GM12878 (cell line): ENCODE data around the gene F7. TPM values are rescaled to one million over a fixed set of nuclear protein-coding genes. Genes with fewer than 3 reads are reported as not detected.

ENCODE experiments used
- BHLHE40 ChIP-seq, 2 experiments: fragments of 450-650 bp in 1 of 2; IDR thresholded peaks; 2 replicates each; pipeline ENCODE4 v1.6.1; 2011 to 2017; ENCODE audit warnings: low read depth in 2 of 2, borderline replicate concordance in 1 of 2, improper control_type of control experiment in 1 of 2, low read length in 1 of 2, mild to moderate bottlenecking in 1 of 2
- CBX5 ChIP-seq: sonication (generic); IDR thresholded peaks from 2 replicates; pipeline ENCODE4 v1.6.1; 2016; ENCODE audit warnings: low read depth, moderate library complexity, mild to moderate bottlenecking, inconsistent platforms
- MEF2B ChIP-seq: fragments of 450-650 bp; IDR thresholded peaks from 2 replicates; pipeline ENCODE4 v1.6.1; 2018; ENCODE audit warnings: mild to moderate bottlenecking, moderate library complexity; ENCODE audit not compliant: partially characterized antibody, poor library complexity, severe bottlenecking
- SMC3 ChIP-seq: IDR thresholded peaks from 2 replicates; pipeline ENCODE4 v1.6.1; 2011; ENCODE audit warnings: low read length, improper control_type of control experiment, borderline replicate concordance
- YBX1 ChIP-seq: fragments of 450-650 bp; IDR thresholded peaks from 2 replicates; pipeline ENCODE4 v1.6.1; 2016; ENCODE audit warnings: antibody characterized with exemption
- ZNF622 ChIP-seq: fragments of 450-650 bp; IDR thresholded peaks from 2 replicates; pipeline ENCODE4 v1.6.1; 2017; ENCODE audit warnings: mild to moderate bottlenecking, inconsistent platforms
- polyA plus RNA-seq, 11 experiments: library from polyadenylated mRNA; depleted of rRNA in 4 of 11; unstranded in 6 of 11; stranded (reverse) in 5 of 11; fragments of >200 nt; fragmentation: Nextera tagmentation in 4 of 11; fragmentation: Illumina TruSeq in 1 of 11; extraction: Ambion mirVana in 4 of 11; extraction: Trizol in 1 of 11; gene quantifications; 1 replicate in 1 of 11; 2 replicates in 10 of 11; pipeline versions ENCODE4 v1.2.1 to v1.2.3, GENCODE V29; 2011 to 2016; ENCODE audit warnings: inconsistent platforms in 2 of 11, missing spikeins in 2 of 11, low read depth in 1 of 11
- total RNA-seq, 4 experiments: library from RNA; depleted of rRNA in 3 of 4; stranded (reverse); fragments of >200 nt in 3 of 4; fragmentation: Illumina TruSeq in 1 of 4; extraction: Trizol in 1 of 4; gene quantifications; 2 replicates each; pipeline versions ENCODE4 v1.2.1 to v1.2.3, GENCODE V29; 2013 to 2021
- TF ChIP-seq, protein P1 (sequence below): fragments of 450-650 bp; IDR thresholded peaks from 2 replicates; pipeline ENCODE4 v1.6.1; 2016; ENCODE audit warnings: mild to moderate bottlenecking
- TF ChIP-seq, protein P2 (sequence below): fragments of 450-650 bp; IDR thresholded peaks from 2 replicates; pipeline ENCODE4 v1.6.1; 2016; ENCODE audit warnings: mild to moderate bottlenecking
- TF ChIP-seq, protein P3 (sequence below): fragments of 150-350 bp; IDR thresholded peaks from 2 replicates; pipeline ENCODE4 v1.6.1; 2014; ENCODE audit warnings: mild to moderate bottlenecking, low read depth, low read length
- TF ChIP-seq, protein P4 (sequence below): fragments of 450-650 bp; conservative IDR thresholded peaks from 2 replicates; pipeline ENCODE4 v1.6.1; 2017; ENCODE audit warnings: mild to moderate bottlenecking, moderate library complexity

The F7 gene
- total and polyA plus RNA-seq, 10 of the 15 experiments (the other 5 are each of a cell fraction or from before 2014, with no cell fraction given) = not detected

DNA sequence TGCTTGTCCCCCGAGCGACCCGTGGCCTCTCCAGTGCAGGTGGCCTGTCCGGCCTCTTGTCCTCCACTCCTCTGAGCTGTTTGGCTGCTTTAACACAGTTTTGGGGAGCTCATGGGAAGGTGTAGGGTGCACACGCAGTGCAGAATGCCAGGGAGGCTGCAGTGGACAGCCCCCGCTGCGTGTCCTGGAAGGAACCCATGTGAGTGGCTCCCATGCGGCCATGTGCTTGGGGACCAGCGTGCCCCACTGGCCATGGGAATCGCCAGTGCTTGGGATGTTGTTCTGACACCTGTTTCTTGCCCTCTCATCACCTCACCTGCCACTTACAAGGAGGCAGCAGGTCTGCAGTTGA, 22.6 kb upstream of the F7 start (continued):
- TF ChIP-seq BHLHE40 (IDR thresholded peaks at IDR 0.05; ENCODE audit: borderline replicate concordance in 1 of 2, low read depth in 2 of 2, low read length in 1 of 2) (no peak), ZNF622 (no peak), CBX5 (no peak), SMC3 (no peak), MEF2B (no peak), YBX1 (no peak)
- TF ChIP-seq, protein P1, sequence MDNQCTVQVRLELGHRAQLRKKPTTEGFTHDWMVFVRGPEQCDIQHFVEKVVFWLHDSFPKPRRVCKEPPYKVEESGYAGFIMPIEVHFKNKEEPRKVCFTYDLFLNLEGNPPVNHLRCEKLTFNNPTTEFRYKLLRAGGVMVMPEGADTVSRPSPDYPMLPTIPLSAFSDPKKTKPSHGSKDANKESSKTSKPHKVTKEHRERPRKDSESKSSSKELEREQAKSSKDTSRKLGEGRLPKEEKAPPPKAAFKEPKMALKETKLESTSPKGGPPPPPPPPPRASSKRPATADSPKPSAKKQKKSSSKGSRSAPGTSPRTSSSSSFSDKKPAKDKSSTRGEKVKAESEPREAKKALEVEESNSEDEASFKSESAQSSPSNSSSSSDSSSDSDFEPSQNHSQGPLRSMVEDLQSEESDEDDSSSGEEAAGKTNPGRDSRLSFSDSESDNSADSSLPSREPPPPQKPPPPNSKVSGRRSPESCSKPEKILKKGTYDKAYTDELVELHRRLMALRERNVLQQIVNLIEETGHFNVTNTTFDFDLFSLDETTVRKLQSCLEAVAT = no peak
- TF ChIP-seq, protein P2, sequence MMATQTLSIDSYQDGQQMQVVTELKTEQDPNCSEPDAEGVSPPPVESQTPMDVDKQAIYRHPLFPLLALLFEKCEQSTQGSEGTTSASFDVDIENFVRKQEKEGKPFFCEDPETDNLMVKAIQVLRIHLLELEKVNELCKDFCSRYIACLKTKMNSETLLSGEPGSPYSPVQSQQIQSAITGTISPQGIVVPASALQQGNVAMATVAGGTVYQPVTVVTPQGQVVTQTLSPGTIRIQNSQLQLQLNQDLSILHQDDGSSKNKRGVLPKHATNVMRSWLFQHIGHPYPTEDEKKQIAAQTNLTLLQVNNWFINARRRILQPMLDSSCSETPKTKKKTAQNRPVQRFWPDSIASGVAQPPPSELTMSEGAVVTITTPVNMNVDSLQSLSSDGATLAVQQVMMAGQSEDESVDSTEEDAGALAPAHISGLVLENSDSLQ = no peak
- TF ChIP-seq, protein P3, sequence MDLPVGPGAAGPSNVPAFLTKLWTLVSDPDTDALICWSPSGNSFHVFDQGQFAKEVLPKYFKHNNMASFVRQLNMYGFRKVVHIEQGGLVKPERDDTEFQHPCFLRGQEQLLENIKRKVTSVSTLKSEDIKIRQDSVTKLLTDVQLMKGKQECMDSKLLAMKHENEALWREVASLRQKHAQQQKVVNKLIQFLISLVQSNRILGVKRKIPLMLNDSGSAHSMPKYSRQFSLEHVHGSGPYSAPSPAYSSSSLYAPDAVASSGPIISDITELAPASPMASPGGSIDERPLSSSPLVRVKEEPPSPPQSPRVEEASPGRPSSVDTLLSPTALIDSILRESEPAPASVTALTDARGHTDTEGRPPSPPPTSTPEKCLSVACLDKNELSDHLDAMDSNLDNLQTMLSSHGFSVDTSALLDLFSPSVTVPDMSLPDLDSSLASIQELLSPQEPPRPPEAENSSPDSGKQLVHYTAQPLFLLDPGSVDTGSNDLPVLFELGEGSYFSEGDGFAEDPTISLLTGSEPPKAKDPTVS = no peak
- TF ChIP-seq, protein P4, sequence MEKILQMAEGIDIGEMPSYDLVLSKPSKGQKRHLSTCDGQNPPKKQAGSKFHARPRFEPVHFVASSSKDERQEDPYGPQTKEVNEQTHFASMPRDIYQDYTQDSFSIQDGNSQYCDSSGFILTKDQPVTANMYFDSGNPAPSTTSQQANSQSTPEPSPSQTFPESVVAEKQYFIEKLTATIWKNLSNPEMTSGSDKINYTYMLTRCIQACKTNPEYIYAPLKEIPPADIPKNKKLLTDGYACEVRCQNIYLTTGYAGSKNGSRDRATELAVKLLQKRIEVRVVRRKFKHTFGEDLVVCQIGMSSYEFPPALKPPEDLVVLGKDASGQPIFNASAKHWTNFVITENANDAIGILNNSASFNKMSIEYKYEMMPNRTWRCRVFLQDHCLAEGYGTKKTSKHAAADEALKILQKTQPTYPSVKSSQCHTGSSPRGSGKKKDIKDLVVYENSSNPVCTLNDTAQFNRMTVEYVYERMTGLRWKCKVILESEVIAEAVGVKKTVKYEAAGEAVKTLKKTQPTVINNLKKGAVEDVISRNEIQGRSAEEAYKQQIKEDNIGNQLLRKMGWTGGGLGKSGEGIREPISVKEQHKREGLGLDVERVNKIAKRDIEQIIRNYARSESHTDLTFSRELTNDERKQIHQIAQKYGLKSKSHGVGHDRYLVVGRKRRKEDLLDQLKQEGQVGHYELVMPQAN = no peak
